GM19397 (cell line): Measurements from ENCODE around the gene CCDC182.

Experiments used
- ATAC-seq: cut with Tn5 transposase; IDR thresholded peaks from one replicate; pipeline ENCODE4 v1.9.1; 2021; ENCODE audit warnings: mild to moderate bottlenecking, moderate library complexity; ENCODE audit not compliant: unreplicated experiment

Gene CCDC182

GRCh38 chr17:57701124-57701523 lies 44.0 kb downstream of the CCDC182 start:
- ATAC-seq: no peak

GRCh38 chr17:57699751-57700219 lies 45.3 kb downstream of the CCDC182 start:
- no peak for ATAC-seq

- ATAC-seq: no peak
Measured at GRCh38 chr17:57697891-57698711, 47.0 kb downstream of the CCDC182 start.

- ATAC-seq: no peak
Measured at GRCh38 chr17:57697197-57697596, 47.9 kb downstream of the CCDC182 start.

GRCh38 chr17:57696050-57696449 lies 49.0 kb downstream of the CCDC182 start:
- ATAC-seq: no peak
